Retinal pigment epithelial cell (primary cell): Measurements from ENCODE around the gene NR4A1.
"Not testable (repeated sequence)": the region's sequence is repeated elsewhere in the genome, so short reads cannot be mapped to it uniquely, and the experiment has no call there.

Source experiments
- DNase-seq: peaks from one replicate; pipeline ENCODE4 v3.0.0-alpha.2; 2010; ENCODE audit warnings: low read depth
- H3K4me3 ChIP-seq: 2 replicates; pipeline ENCODE4 v1.5.1; 2011; ENCODE audit warnings: mild to moderate bottlenecking, low read length, control low read depth, moderate library complexity
- CTCF ChIP-seq: conservative IDR thresholded peaks from 2 replicates; pipeline ENCODE4 v1.5.1; 2011; ENCODE audit warnings: low read depth, low read length, control low read depth, inconsistent platforms

NR4A1 gene

GRCh38 chr12:52096332-52097044 is 45.2 kb downstream of the NR4A1 start:
- no peak for DNase-seq
- H3K4me3 ChIP-seq: no peak overlapping the region
- no peak for TF ChIP-seq CTCF

GRCh38 chr12:52097045-52097666 is 45.9 kb downstream of the NR4A1 start:
- TF ChIP-seq CTCF: no peak
- DNase-seq: no peak
- no peak overlapping the region for H3K4me3 ChIP-seq

GRCh38 chr12:52104431-52105089 is 53.3 kb downstream of the NR4A1 start:
- DNase-seq, H3K4me3 ChIP-seq: not testable (repeated sequence)
